ENCODE data around the gene SRM.

Gene SRM

GRCh38 chr1:11055676-11056075, 4.1 kb downstream of the SRM start:
- Histone ChIP-seq H3K4me3 (ENCODE audit: insufficient read depth in 1 of 2, low read depth in 1 of 2, low read length in 2 of 2) (no peak overlapping the region), H2AK5ac (ENCODE audit: low read length, severe bottlenecking) (no peak overlapping the region), H3K79me1 (replicated peaks; ENCODE audit: low read length, poor library complexity, severe bottlenecking) (peaks cover 25% of the 10 kb centered on the region), H3K18ac (ENCODE audit: low read depth in 1 of 2, low read length in 2 of 2) (no peak overlapping the region), H3K4ac (ENCODE audit: low read depth in 1 of 2, low read length in 2 of 2) (no peak overlapping the region), H3K9ac (ENCODE audit: low read length) (no peak overlapping the region), H3K4me1 (ENCODE audit: control insufficient read depth, insufficient read depth, low read depth, low read length) (peaks cover 11% of the 10 kb centered on the region), H3K27me3 (ENCODE audit: control insufficient read depth in 1 of 2, insufficient read depth in 1 of 2, low read length in 2 of 2) (peaks cover 0 to 6% of the 10 kb centered on the region in 2 experiments), H2BK5ac (ENCODE audit: low read depth, low read length, poor library complexity, severe bottlenecking) (no peak overlapping the region), H2AFZ (ENCODE audit: low read depth, low read length) (no peak overlapping the region), H3K14ac (ENCODE audit: low read length in 2 of 2) (no peak overlapping the region), H2BK120ac (ENCODE audit: low read depth, low read length) (no peak overlapping the region), H3K4me2 (ENCODE audit: low read length, poor library complexity, severe bottlenecking) (no peak overlapping the region), H3K27ac (ENCODE audit: low read length, poor library complexity, severe bottlenecking) (no peak overlapping the region), H2BK15ac (ENCODE audit: low read depth, poor library complexity, severe bottlenecking) (no peak overlapping the region), H2BK12ac (ENCODE audit: low read length in 2 of 2) (no peak overlapping the region), H3K36me3 (ENCODE audit: control insufficient read depth in 1 of 2, insufficient read depth in 2 of 2, low read depth in 1 of 2, low read length in 2 of 2) (peaks cover 30 to 59% of the 10 kb centered on the region in 2 experiments), H4K8ac (ENCODE audit: low read length) (no peak overlapping the region), H4K91ac (ENCODE audit: low read length) (no peak overlapping the region), H3K9me3 (ENCODE audit: control insufficient read depth, low read length) (no peaks in the 10 kb centered on the region), H3K23ac (ENCODE audit: low read length in 2 of 2) (no peak overlapping the region)
- 99% methylated on average over 7 of the region's 12 CpGs for WGBS
- no peak for DNase-seq

- Histone ChIP-seq H2BK5ac (ENCODE audit: low read depth, low read length, poor library complexity, severe bottlenecking) (no peak overlapping the region), H3K9ac (ENCODE audit: low read length) (no peak overlapping the region), H4K8ac (ENCODE audit: low read length) (no peak overlapping the region), H3K27ac (ENCODE audit: low read length, poor library complexity, severe bottlenecking) (no peak overlapping the region), H2AFZ (ENCODE audit: low read depth, low read length) (no peak overlapping the region), H3K27me3 (ENCODE audit: control insufficient read depth in 1 of 2, insufficient read depth in 1 of 2, low read length in 2 of 2) (peaks cover 0 to 6% of the 10 kb centered on the region in 2 experiments), H3K18ac (ENCODE audit: low read depth in 1 of 2, low read length in 2 of 2) (no peak overlapping the region), H2BK120ac (ENCODE audit: low read depth, low read length) (no peak overlapping the region), H4K91ac (ENCODE audit: low read length) (no peak overlapping the region), H3K4me2 (ENCODE audit: low read length, poor library complexity, severe bottlenecking) (no peak overlapping the region), H2BK12ac (ENCODE audit: low read length in 2 of 2) (no peak overlapping the region), H2AK5ac (ENCODE audit: low read length, severe bottlenecking) (no peak overlapping the region), H3K23ac (ENCODE audit: low read length in 2 of 2) (no peak overlapping the region), H3K4ac (ENCODE audit: low read depth in 1 of 2, low read length in 2 of 2) (no peak overlapping the region), H3K14ac (ENCODE audit: low read length in 2 of 2) (no peak overlapping the region), H2BK15ac (ENCODE audit: low read depth, poor library complexity, severe bottlenecking) (no peak overlapping the region), H3K79me1 (replicated peaks; ENCODE audit: low read length, poor library complexity, severe bottlenecking) (peaks cover 25% of the 10 kb centered on the region), H3K4me1 (ENCODE audit: control insufficient read depth, insufficient read depth, low read depth, low read length) (peaks cover 11% of the 10 kb centered on the region), H3K9me3 (ENCODE audit: control insufficient read depth, low read length) (no peaks in the 10 kb centered on the region), H3K4me3 (ENCODE audit: insufficient read depth in 1 of 2, low read depth in 1 of 2, low read length in 2 of 2) (peak overlapping the region in 1 of 2 experiments; percentile 27), H3K36me3 (ENCODE audit: control insufficient read depth in 1 of 2, insufficient read depth in 2 of 2, low read depth in 1 of 2, low read length in 2 of 2) (peaks cover 30 to 59% of the 10 kb centered on the region in 2 experiments)
- no peak for DNase-seq
- WGBS, result 96% methylated on average over 22 of the region's 22 CpGs
Measured at GRCh38 chr1:11054666-11055065, 5.2 kb downstream of the SRM start.

GRCh38 chr1:11054181-11054580, 5.6 kb downstream of the SRM start:
- WGBS, result 96% methylated on average over 7 of the region's 7 CpGs
- Histone ChIP-seq H2BK12ac (ENCODE audit: low read length in 2 of 2) (no peak overlapping the region), H3K9me3 (ENCODE audit: control insufficient read depth, low read length) (no peaks in the 10 kb centered on the region), H3K4ac (ENCODE audit: low read depth in 1 of 2, low read length in 2 of 2) (no peak overlapping the region), H3K4me3 (ENCODE audit: insufficient read depth in 1 of 2, low read depth in 1 of 2, low read length in 2 of 2) (no peak overlapping the region), H3K9ac (ENCODE audit: low read length) (no peak overlapping the region), H2AFZ (ENCODE audit: low read depth, low read length) (no peak overlapping the region), H3K23ac (ENCODE audit: low read length in 2 of 2) (no peak overlapping the region), H4K91ac (ENCODE audit: low read length) (no peak overlapping the region), H3K14ac (ENCODE audit: low read length in 2 of 2) (no peak overlapping the region), H3K27me3 (ENCODE audit: control insufficient read depth in 1 of 2, insufficient read depth in 1 of 2, low read length in 2 of 2) (peaks cover 0 to 6% of the 10 kb centered on the region in 2 experiments), H2BK5ac (ENCODE audit: low read depth, low read length, poor library complexity, severe bottlenecking) (no peak overlapping the region), H2BK120ac (ENCODE audit: low read depth, low read length) (no peak overlapping the region), H2AK5ac (ENCODE audit: low read length, severe bottlenecking) (no peak overlapping the region), H3K79me1 (replicated peaks; ENCODE audit: low read length, poor library complexity, severe bottlenecking) (peaks cover 23% of the 10 kb centered on the region), H2BK15ac (ENCODE audit: low read depth, poor library complexity, severe bottlenecking) (no peak overlapping the region), H3K18ac (ENCODE audit: low read depth in 1 of 2, low read length in 2 of 2) (no peak overlapping the region), H3K4me1 (ENCODE audit: control insufficient read depth, insufficient read depth, low read depth, low read length) (peaks cover 11% of the 10 kb centered on the region), H3K27ac (ENCODE audit: low read length, poor library complexity, severe bottlenecking) (no peak overlapping the region), H4K8ac (ENCODE audit: low read length) (no peak overlapping the region), H3K4me2 (ENCODE audit: low read length, poor library complexity, severe bottlenecking) (no peak overlapping the region), H3K36me3 (ENCODE audit: control insufficient read depth in 1 of 2, insufficient read depth in 2 of 2, low read depth in 1 of 2, low read length in 2 of 2) (peaks cover 30 to 59% of the 10 kb centered on the region in 2 experiments)
- DNase-seq, result no peak

- H3K9ac ChIP-seq (ENCODE audit: low read length), result no peak overlapping the region
- no peak overlapping the region for H3K4ac ChIP-seq (ENCODE audit: low read depth in 1 of 2, low read length in 2 of 2)
- no peak overlapping the region for H4K8ac ChIP-seq (ENCODE audit: low read length)
- H3K14ac ChIP-seq (ENCODE audit: low read length in 2 of 2), result no peak overlapping the region
- H3K18ac ChIP-seq (ENCODE audit: low read depth in 1 of 2, low read length in 2 of 2), result no peak overlapping the region
- no peak overlapping the region for H2AK5ac ChIP-seq (ENCODE audit: low read length, severe bottlenecking)
- H4K91ac ChIP-seq (ENCODE audit: low read length), result no peak overlapping the region
- peak; percentile 15 for DNase-seq
- H3K9me3 ChIP-seq (ENCODE audit: control insufficient read depth, low read length), result no peaks in the 10 kb centered on the region
- no peak overlapping the region for H3K4me3 ChIP-seq (ENCODE audit: insufficient read depth in 1 of 2, low read depth in 1 of 2, low read length in 2 of 2)
- no peak overlapping the region for H3K4me2 ChIP-seq (ENCODE audit: low read length, poor library complexity, severe bottlenecking)
- no peak overlapping the region for H3K23ac ChIP-seq (ENCODE audit: low read length in 2 of 2)
- peaks cover 30 to 59% of the 10 kb centered on the region in 2 experiments for H3K36me3 ChIP-seq (ENCODE audit: control insufficient read depth in 1 of 2, insufficient read depth in 2 of 2, low read depth in 1 of 2, low read length in 2 of 2)
- no peak overlapping the region for H2BK15ac ChIP-seq (ENCODE audit: low read depth, poor library complexity, severe bottlenecking)
- H3K79me1 ChIP-seq (replicated peaks; ENCODE audit: low read length, poor library complexity, severe bottlenecking), result peaks cover 18% of the 10 kb centered on the region
- no peak overlapping the region for H2BK12ac ChIP-seq (ENCODE audit: low read length in 2 of 2)
- WGBS, result 77% methylated on average over 10 of the region's 10 CpGs
- no peak overlapping the region for H2AFZ ChIP-seq (ENCODE audit: low read depth, low read length)
- H3K27me3 ChIP-seq (ENCODE audit: control insufficient read depth in 1 of 2, insufficient read depth in 1 of 2, low read length in 2 of 2), result peaks cover 0 to 6% of the 10 kb centered on the region in 2 experiments
- H3K27ac ChIP-seq (ENCODE audit: low read length, poor library complexity, severe bottlenecking), result no peak overlapping the region
- no peak overlapping the region for H2BK5ac ChIP-seq (ENCODE audit: low read depth, low read length, poor library complexity, severe bottlenecking)
- no peak overlapping the region for H2BK120ac ChIP-seq (ENCODE audit: low read depth, low read length)
- peaks cover 6% of the 10 kb centered on the region for H3K4me1 ChIP-seq (ENCODE audit: control insufficient read depth, insufficient read depth, low read depth, low read length)
Measured at GRCh38 chr1:11053758-11054137, 6.1 kb downstream of the SRM start.

Measured in mesenchymal stem cell (in vitro differentiated cells and primary cell).